A673 (cell line): ENCODE data around the gene SYNE2. TPM values are rescaled to one million over a fixed set of nuclear protein-coding genes. Genes with fewer than 3 reads are reported as not detected.
"Not testable (repeated sequence)": the region's sequence is repeated elsewhere in the genome, so short reads cannot be mapped to it uniquely, and the experiment has no call there.

Experiments used
- BruUV-seq: library from RNA; stranded (reverse); fragments of 400-500 nt; replicated peaks from 2 replicates; lab custom pipeline; 2021; lab: Mats Ljungman, UMichigan
- CTCF ChIA-PET: fragments of 300-600 bp; sonication (Branson Sonifier 250); formaldehyde crosslinking; loops from one replicate; lab custom pipeline; 2022; ENCODE audit warnings: antibody characterized with exemption; lab: Charles Lee
- POLR2A ChIA-PET: fragments of 300-600 bp; sonication (Branson Sonifier 250); formaldehyde crosslinking; loops from one replicate; lab custom pipeline; 2022; ENCODE audit warnings: antibody characterized with exemption; ENCODE audit not compliant: low non-redundant PET; lab: Charles Lee
- DNase-seq: peaks from one replicate; pipeline ENCODE4 v3.0.0-alpha.2; 2015; ENCODE audit warnings: low spot score
- H3K27ac ChIP-seq: fragments of 200-600 bp; sonication (generic); 2 replicates; pipeline ENCODE4 v1.5.1; 2016; ENCODE audit warnings: mixed run types, low read depth, mild to moderate bottlenecking, mixed read lengths, antibody characterized with exemption, low read length; ENCODE audit not compliant: poor library complexity, severe bottlenecking
- H3K27me3 ChIP-seq: fragments of 200-600 bp; sonication (generic); replicated peaks from 2 replicates; pipeline ENCODE4 v1.6.1; 2017; ENCODE audit warnings: mixed run types, low read depth, mild to moderate bottlenecking, mixed read lengths, antibody characterized with exemption, low read length; ENCODE audit not compliant: insufficient read depth, poor library complexity
- H3K36me3 ChIP-seq: fragments of 200-600 bp; sonication (generic); 2 replicates; pipeline ENCODE4 v1.6.1; 2016; ENCODE audit warnings: mixed run types, mild to moderate bottlenecking, mixed read lengths, antibody characterized with exemption, low read length; ENCODE audit not compliant: insufficient read depth, poor library complexity, severe bottlenecking
- H3K4me1 ChIP-seq: fragments of 200-600 bp; sonication (generic); 2 replicates; pipeline ENCODE4 v1.6.1; 2017; ENCODE audit warnings: mixed run types, mild to moderate bottlenecking, mixed read lengths, antibody characterized with exemption, low read length; ENCODE audit not compliant: insufficient read depth, poor library complexity, severe bottlenecking
- H3K4me3 ChIP-seq: fragments of 200-600 bp; sonication (generic); 2 replicates; pipeline ENCODE4 v1.5.1; 2016; ENCODE audit warnings: low read depth, mixed run types, mild to moderate bottlenecking, mixed read lengths, low read length; ENCODE audit not compliant: poor library complexity, severe bottlenecking
- H3K9me3 ChIP-seq: fragments of 200-600 bp; sonication (generic); 2 replicates; pipeline ENCODE4 v1.6.1; 2016; ENCODE audit warnings: mixed run types, low read depth, mild to moderate bottlenecking, mixed read lengths, antibody characterized with exemption, low read length; ENCODE audit not compliant: poor library complexity, severe bottlenecking
- CTCF ChIP-seq: fragments of 300-800, 200-600 bp; sonication (generic); conservative IDR thresholded peaks from 2 replicates; pipeline ENCODE4 v1.5.1; 2017; ENCODE audit warnings: low read depth, mild to moderate bottlenecking, antibody characterized with exemption, low read length, moderate library complexity, mixed read lengths
- EZH2 ChIP-seq: fragments of 200-600 bp; sonication (generic); IDR thresholded peaks from 2 replicates; pipeline ENCODE4 v1.6.1; 2017; ENCODE audit warnings: borderline replicate concordance, low read depth, mild to moderate bottlenecking, mixed read lengths, antibody characterized with exemption, low read length; ENCODE audit not compliant: poor library complexity, severe bottlenecking
- intact Hi-C: fragments of 100-400 bp; cut with micrococcal nuclease; formaldehyde crosslinking; loops from one replicate; pipeline ENCODE4 v1.10.0; 2022; ENCODE audit not compliant: unreplicated experiment
- total RNA-seq: library from RNA; stranded (reverse); gene quantifications from 2 replicates; pipeline ENCODE4 v1.2.3, GENCODE V29; 2021

The SYNE2 gene
- total RNA-seq, 1 experiment from 2014 or later: 68.2 TPM

- Histone ChIP-seq H3K4me1 (peaks cover 8% of the 10 kb centered on the region), H3K4me3 (no peak overlapping the region), H3K27ac (no peak overlapping the region), H3K36me3 (no peaks in the 10 kb centered on the region), H3K27me3 (no peaks in the 10 kb centered on the region), H3K9me3 (no peaks in the 10 kb centered on the region)
- intact Hi-C loops: no loop called here
- ChIA-PET CTCF (interaction anchor here (0.7 kb wide), 1 partner anchor 490 kb away, joined by 3 read pairs; no protein-coding TSS in a partner anchor), POLR2A (interaction anchor here (0.6 kb wide), 1 partner anchor 40 kb away, joined by 3 read pairs; no protein-coding TSS in a partner anchor)
- no peak for DNase-seq
- TF ChIP-seq CTCF: no peak
- no peak for TF ChIP-seq EZH2
- BruUV-seq: no TSS peak
These were observed 15.4 kb downstream of the SYNE2 start for GRCh38 chr14:63867933-63868921.

- CTCF ChIA-PET, POLR2A ChIA-PET, H3K27me3 ChIP-seq, BruUV-seq, H3K4me3 ChIP-seq, H3K27ac ChIP-seq, DNase-seq, intact Hi-C loops, H3K9me3 ChIP-seq, H3K36me3 ChIP-seq: not testable (repeated sequence)
- peaks cover 17% of the 10 kb centered on the region for H3K4me1 ChIP-seq
These were observed 17.3 kb downstream of the SYNE2 start for GRCh38 chr14:63869940-63870752.

GRCh38 chr14:63870753-63871037, 17.9 kb downstream of the SYNE2 start:
- H3K9me3 ChIP-seq, POLR2A ChIA-PET, H3K36me3 ChIP-seq, H3K27ac ChIP-seq, CTCF ChIA-PET, DNase-seq, BruUV-seq, intact Hi-C loops, H3K4me3 ChIP-seq, H3K27me3 ChIP-seq: not testable (repeated sequence)
- H3K4me1 ChIP-seq: peaks cover 15% of the 10 kb centered on the region

GRCh38 chr14:63874223-63874622, 21.4 kb downstream of the SYNE2 start:
- Histone ChIP-seq H3K4me1 (peaks cover 18% of the 10 kb centered on the region), H3K27ac (no peak overlapping the region), H3K36me3 (no peaks in the 10 kb centered on the region), H3K27me3 (no peaks in the 10 kb centered on the region), H3K4me3 (no peak overlapping the region), H3K9me3 (no peaks in the 10 kb centered on the region)
- BruUV-seq: no TSS peak
- DNase-seq: no peak
- intact Hi-C loops: no loop called here
- POLR2A ChIA-PET: no interaction called here
- CTCF ChIA-PET: no interaction called here
- TF ChIP-seq CTCF (no peak), EZH2 (no peak)
